ENCODE data around the gene SMOC1. TPM values are rescaled to one million over a fixed set of nuclear protein-coding genes. Genes with fewer than 3 reads are reported as not detected.

SMOC1 gene
- total RNA-seq, 1 donor from 2014 or later: 3.1 TPM

DNA sequence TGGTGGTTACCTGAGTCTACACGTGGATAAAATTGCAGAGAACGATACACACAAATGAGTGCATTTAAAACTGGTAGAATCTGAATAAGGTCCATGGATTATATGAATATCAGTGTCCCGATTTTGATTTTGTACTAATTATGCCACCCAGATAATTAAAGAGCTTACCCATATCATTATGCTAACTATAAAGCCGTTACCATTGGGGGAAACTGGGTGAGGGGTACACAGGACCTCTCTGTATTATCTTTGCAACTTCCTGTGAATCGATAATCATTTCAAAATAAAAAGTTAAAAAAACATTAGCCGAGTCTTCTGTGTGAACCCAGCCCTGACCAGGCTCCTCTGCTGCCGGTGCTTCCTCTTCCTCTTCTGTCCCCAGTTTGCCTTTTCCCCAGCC lies 107.1 kb downstream of the SMOC1 start:
- no peaks in the 10 kb centered on the region for H3K27me3 ChIP-seq (ENCODE audit: control insufficient read depth in 3 of 3, insufficient read depth in 3 of 3, low read length in 3 of 3)
- H3K9me3 ChIP-seq (ENCODE audit: control insufficient read depth in 3 of 3, low read length in 3 of 3): no peaks in the 10 kb centered on the region
- H3K4me1 ChIP-seq (ENCODE audit: control insufficient read depth in 3 of 3, insufficient read depth in 3 of 3, low read length in 3 of 3): peaks cover 15 to 20% (median 18%) of the 10 kb centered on the region in 3 donors
- no peaks in the 10 kb centered on the region for H3K36me3 ChIP-seq (ENCODE audit: control insufficient read depth in 3 of 3, insufficient read depth in 3 of 3, low read length in 3 of 3)
- H3K9ac ChIP-seq (ENCODE audit: low read depth in 1 of 3, low read length in 3 of 3): no peak overlapping the region
- no peak overlapping the region for H3K4me3 ChIP-seq (ENCODE audit: low read length in 3 of 3)
- no peak overlapping the region for H3K27ac ChIP-seq (ENCODE audit: low read depth, low read length)

GRCh38 chr14:69987406-69988121 lies 108.3 kb downstream of the SMOC1 start:
- Histone ChIP-seq H3K4me1 (ENCODE audit: control insufficient read depth in 3 of 3, insufficient read depth in 3 of 3, low read length in 3 of 3) (peaks cover 5 to 9% (median 9%) of the 10 kb centered on the region in 3 donors), H3K4me3 (ENCODE audit: low read length in 3 of 3) (no peak overlapping the region), H3K27me3 (ENCODE audit: control insufficient read depth in 3 of 3, insufficient read depth in 3 of 3, low read length in 3 of 3) (no peaks in the 10 kb centered on the region), H3K9me3 (ENCODE audit: control insufficient read depth in 3 of 3, low read length in 3 of 3) (no peaks in the 10 kb centered on the region), H3K9ac (ENCODE audit: low read depth in 1 of 3, low read length in 3 of 3) (no peak overlapping the region), H3K36me3 (ENCODE audit: control insufficient read depth in 3 of 3, insufficient read depth in 3 of 3, low read length in 3 of 3) (no peaks in the 10 kb centered on the region), H3K27ac (ENCODE audit: low read depth, low read length) (no peak overlapping the region)

DNA sequence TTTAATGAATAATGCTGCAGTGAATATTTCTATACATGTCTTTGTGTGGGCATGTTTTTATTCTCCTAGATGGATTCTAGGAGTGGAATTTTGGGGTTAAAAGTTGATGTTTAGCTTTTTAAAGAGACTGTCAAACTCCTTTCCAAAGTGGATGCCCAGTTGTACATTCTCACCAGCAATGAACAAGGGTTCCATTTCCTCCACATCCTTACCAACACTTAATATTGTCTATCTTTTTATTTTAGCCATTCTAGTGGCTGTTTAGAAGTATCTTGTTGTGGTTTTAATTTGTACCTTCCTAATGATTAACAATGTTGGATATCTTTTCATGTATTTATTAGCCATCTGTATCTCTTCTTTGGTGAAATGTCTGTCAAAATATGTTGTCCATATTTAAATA lies 109.8 kb downstream of the SMOC1 start:
- H3K9me3 ChIP-seq (ENCODE audit: control insufficient read depth in 3 of 3, low read length in 3 of 3): no peaks in the 10 kb centered on the region
- H3K27me3 ChIP-seq (ENCODE audit: control insufficient read depth in 3 of 3, insufficient read depth in 3 of 3, low read length in 3 of 3): no peaks in the 10 kb centered on the region
- H3K9ac ChIP-seq (ENCODE audit: low read depth in 1 of 3, low read length in 3 of 3): no peak overlapping the region
- H3K4me1 ChIP-seq (ENCODE audit: control insufficient read depth in 3 of 3, insufficient read depth in 3 of 3, low read length in 3 of 3): no peaks in the 10 kb centered on the region
- H3K36me3 ChIP-seq (ENCODE audit: control insufficient read depth in 3 of 3, insufficient read depth in 3 of 3, low read length in 3 of 3): no peaks in the 10 kb centered on the region
- no peak overlapping the region for H3K4me3 ChIP-seq (ENCODE audit: low read length in 3 of 3)
- H3K27ac ChIP-seq (ENCODE audit: low read depth, low read length): no peak overlapping the region

DNA sequence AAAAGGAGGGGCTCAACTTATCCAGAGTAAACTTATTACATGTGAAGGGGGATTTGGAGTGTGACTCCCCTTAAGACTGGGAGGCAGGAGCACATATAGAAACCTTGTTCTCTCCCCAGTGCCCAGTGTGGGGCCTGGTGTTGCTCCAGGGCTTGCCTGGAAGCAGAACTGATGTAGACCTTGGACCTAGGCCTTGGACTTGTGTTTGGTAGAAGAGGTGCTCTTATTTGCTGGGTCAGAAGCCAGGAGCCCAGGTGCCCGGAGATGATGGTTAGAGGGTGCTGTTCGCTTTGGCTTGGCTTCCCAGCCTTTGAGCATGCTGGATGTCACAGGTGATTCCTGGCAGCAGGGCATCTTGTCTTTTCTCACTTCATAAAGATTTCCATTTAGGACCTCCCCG lies 110.4 kb downstream of the SMOC1 start:
- Histone ChIP-seq H3K27ac (ENCODE audit: low read depth, low read length) (no peak overlapping the region), H3K27me3 (ENCODE audit: control insufficient read depth in 3 of 3, insufficient read depth in 3 of 3, low read length in 3 of 3) (no peaks in the 10 kb centered on the region), H3K9ac (ENCODE audit: low read depth in 1 of 3, low read length in 3 of 3) (no peak overlapping the region), H3K4me1 (ENCODE audit: control insufficient read depth in 3 of 3, insufficient read depth in 3 of 3, low read length in 3 of 3) (no peaks in the 10 kb centered on the region), H3K9me3 (ENCODE audit: control insufficient read depth in 3 of 3, low read length in 3 of 3) (no peaks in the 10 kb centered on the region), H3K4me3 (ENCODE audit: low read length in 3 of 3) (no peak overlapping the region), H3K36me3 (ENCODE audit: control insufficient read depth in 3 of 3, insufficient read depth in 3 of 3, low read length in 3 of 3) (no peaks in the 10 kb centered on the region)

- H3K27ac ChIP-seq (ENCODE audit: low read depth, low read length): no peak overlapping the region
- no peaks in the 10 kb centered on the region for H3K36me3 ChIP-seq (ENCODE audit: control insufficient read depth in 3 of 3, insufficient read depth in 3 of 3, low read length in 3 of 3)
- H3K4me3 ChIP-seq (ENCODE audit: low read length in 3 of 3): no peak overlapping the region
- no peaks in the 10 kb centered on the region for H3K9me3 ChIP-seq (ENCODE audit: control insufficient read depth in 3 of 3, low read length in 3 of 3)
- H3K9ac ChIP-seq (ENCODE audit: low read depth in 1 of 3, low read length in 3 of 3): no peak overlapping the region
- no peaks in the 10 kb centered on the region for H3K27me3 ChIP-seq (ENCODE audit: control insufficient read depth in 3 of 3, insufficient read depth in 3 of 3, low read length in 3 of 3)
- no peaks in the 10 kb centered on the region for H3K4me1 ChIP-seq (ENCODE audit: control insufficient read depth in 3 of 3, insufficient read depth in 3 of 3, low read length in 3 of 3)
Measured at GRCh38 chr14:69990323-69990722, 111.1 kb downstream of the SMOC1 start.

- Histone ChIP-seq H3K9ac (ENCODE audit: low read depth in 1 of 3, low read length in 3 of 3) (no peak overlapping the region), H3K9me3 (ENCODE audit: control insufficient read depth in 3 of 3, low read length in 3 of 3) (no peaks in the 10 kb centered on the region), H3K36me3 (ENCODE audit: control insufficient read depth in 3 of 3, insufficient read depth in 3 of 3, low read length in 3 of 3) (no peaks in the 10 kb centered on the region), H3K4me3 (ENCODE audit: low read length in 3 of 3) (no peak overlapping the region), H3K27me3 (ENCODE audit: control insufficient read depth in 3 of 3, insufficient read depth in 3 of 3, low read length in 3 of 3) (no peaks in the 10 kb centered on the region), H3K4me1 (ENCODE audit: control insufficient read depth in 3 of 3, insufficient read depth in 3 of 3, low read length in 3 of 3) (no peaks in the 10 kb centered on the region), H3K27ac (ENCODE audit: low read depth, low read length) (no peak overlapping the region)
Measured at GRCh38 chr14:69991422-69991821, 112.2 kb downstream of the SMOC1 start.

DNA sequence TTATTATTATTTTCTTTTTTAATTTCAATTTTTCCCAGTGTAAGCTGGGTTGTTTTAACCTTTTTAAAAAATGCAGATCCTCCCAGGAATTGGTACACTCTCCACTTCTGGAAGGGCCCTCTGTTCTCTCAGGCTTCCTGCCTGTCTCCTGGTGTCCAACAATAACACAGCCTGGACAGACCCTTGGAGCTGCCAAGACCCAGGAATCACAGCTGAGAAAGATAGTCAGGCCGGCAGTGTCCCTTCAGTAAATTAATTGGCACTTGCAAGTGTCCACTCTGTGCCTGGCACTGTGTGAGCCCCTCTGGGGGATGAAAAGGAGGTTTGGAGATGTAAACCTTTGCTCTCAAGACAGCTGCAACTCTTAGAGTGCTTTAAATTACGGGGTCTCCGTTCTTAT lies 113.3 kb downstream of the SMOC1 start:
- Histone ChIP-seq H3K9ac (ENCODE audit: low read depth in 1 of 3, low read length in 3 of 3) (no peak overlapping the region), H3K27me3 (ENCODE audit: control insufficient read depth in 3 of 3, insufficient read depth in 3 of 3, low read length in 3 of 3) (no peaks in the 10 kb centered on the region), H3K4me1 (ENCODE audit: control insufficient read depth in 3 of 3, insufficient read depth in 3 of 3, low read length in 3 of 3) (no peaks in the 10 kb centered on the region), H3K36me3 (ENCODE audit: control insufficient read depth in 3 of 3, insufficient read depth in 3 of 3, low read length in 3 of 3) (no peaks in the 10 kb centered on the region), H3K9me3 (ENCODE audit: control insufficient read depth in 3 of 3, low read length in 3 of 3) (no peaks in the 10 kb centered on the region), H3K27ac (ENCODE audit: low read depth, low read length) (no peak overlapping the region), H3K4me3 (ENCODE audit: low read length in 3 of 3) (no peak overlapping the region)

- H3K9me3 ChIP-seq (ENCODE audit: control insufficient read depth in 3 of 3, low read length in 3 of 3): no peaks in the 10 kb centered on the region
- H3K9ac ChIP-seq (ENCODE audit: low read depth in 1 of 3, low read length in 3 of 3): no peak overlapping the region
- no peak overlapping the region for H3K4me3 ChIP-seq (ENCODE audit: low read length in 3 of 3)
- peaks cover 0 to 5% (median 0%) of the 10 kb centered on the region in 3 donors for H3K4me1 ChIP-seq (ENCODE audit: control insufficient read depth in 3 of 3, insufficient read depth in 3 of 3, low read length in 3 of 3)
- no peak overlapping the region for H3K27ac ChIP-seq (ENCODE audit: low read depth, low read length)
- H3K27me3 ChIP-seq (ENCODE audit: control insufficient read depth in 3 of 3, insufficient read depth in 3 of 3, low read length in 3 of 3): no peaks in the 10 kb centered on the region
- no peaks in the 10 kb centered on the region for H3K36me3 ChIP-seq (ENCODE audit: control insufficient read depth in 3 of 3, insufficient read depth in 3 of 3, low read length in 3 of 3)
Measured at GRCh38 chr14:69993326-69993725, 114.1 kb downstream of the SMOC1 start.

GRCh38 chr14:69994002-69994401 lies 114.8 kb downstream of the SMOC1 start:
- peaks cover 0 to 7% (median 0%) of the 10 kb centered on the region in 3 donors for H3K4me1 ChIP-seq (ENCODE audit: control insufficient read depth in 3 of 3, insufficient read depth in 3 of 3, low read length in 3 of 3)
- no peaks in the 10 kb centered on the region for H3K36me3 ChIP-seq (ENCODE audit: control insufficient read depth in 3 of 3, insufficient read depth in 3 of 3, low read length in 3 of 3)

GRCh38 chr14:69996216-69996615 lies 117.0 kb downstream of the SMOC1 start:
- Histone ChIP-seq H3K27ac (ENCODE audit: low read depth, low read length) (no peak overlapping the region), H3K4me1 (ENCODE audit: control insufficient read depth in 3 of 3, insufficient read depth in 3 of 3, low read length in 3 of 3) (peaks cover 0 to 10% (median 0%) of the 10 kb centered on the region in 3 donors), H3K4me3 (ENCODE audit: low read length in 3 of 3) (no peak overlapping the region), H3K36me3 (ENCODE audit: control insufficient read depth in 3 of 3, insufficient read depth in 3 of 3, low read length in 3 of 3) (no peaks in the 10 kb centered on the region), H3K27me3 (ENCODE audit: control insufficient read depth in 3 of 3, insufficient read depth in 3 of 3, low read length in 3 of 3) (no peaks in the 10 kb centered on the region), H3K9me3 (ENCODE audit: control insufficient read depth in 3 of 3, low read length in 3 of 3) (no peaks in the 10 kb centered on the region), H3K9ac (ENCODE audit: low read depth in 1 of 3, low read length in 3 of 3) (no peak overlapping the region)

More at GRCh38 chr14:69994002-69994401, 114.8 kb downstream of the SMOC1 start:
- H3K4me3 ChIP-seq (ENCODE audit: low read length in 3 of 3): no peak overlapping the region
- H3K27ac ChIP-seq (ENCODE audit: low read depth, low read length): no peak overlapping the region
- H3K27me3 ChIP-seq (ENCODE audit: control insufficient read depth in 3 of 3, insufficient read depth in 3 of 3, low read length in 3 of 3): no peaks in the 10 kb centered on the region
- no peak overlapping the region for H3K9ac ChIP-seq (ENCODE audit: low read depth in 1 of 3, low read length in 3 of 3)
- H3K9me3 ChIP-seq (ENCODE audit: control insufficient read depth in 3 of 3, low read length in 3 of 3): no peaks in the 10 kb centered on the region

Data from skeletal muscle tissue (tissue), 4 donors.